Stimulated activated CD4-positive, alpha-beta T cell treated with anti-CD3 and anti-CD28 coated beads, TNF-alpha, amount 100 ng/mL, for 48 hours (primary cell): Measurements from ENCODE around the gene C8G.

Experiments used
- DNase-seq, 3 donors: peaks; one replicate each; pipeline ENCODE4 v3.0.0-alpha.2; 2020; ENCODE audit warnings: low read depth in 3 of 3

C8G gene

GRCh38 chr9:136953771-136954269 lies 8.8 kb downstream of the C8G start:
- DNase-seq = no peak

GRCh38 chr9:136954270-136955083 lies 9.4 kb downstream of the C8G start:
- no peak for DNase-seq

GRCh38 chr9:136955202-136955942 lies 10.3 kb downstream of the C8G start:
- DNase-seq = no peak

- no peak for DNase-seq
These were observed 10.9 kb downstream of the C8G start for GRCh38 chr9:136955943-136956335.

- DNase-seq = no peak
These were observed 11.6 kb downstream of the C8G start for GRCh38 chr9:136956604-136957003.

GRCh38 chr9:136957461-136957860 lies 12.4 kb downstream of the C8G start:
- no peak for DNase-seq

GRCh38 chr9:136957901-136958300 lies 12.9 kb downstream of the C8G start:
- no peak for DNase-seq

- no peak for DNase-seq
These were observed 13.4 kb downstream of the C8G start for GRCh38 chr9:136958473-136958872.

GRCh38 chr9:136958898-136959850 lies 14.1 kb downstream of the C8G start:
- no peak for DNase-seq

GRCh38 chr9:136960212-136960937 lies 15.3 kb downstream of the C8G start:
- no peak for DNase-seq

- DNase-seq = no peak
These were observed 15.9 kb downstream of the C8G start for GRCh38 chr9:136960938-136961275.

GRCh38 chr9:136961279-136962065 lies 16.4 kb downstream of the C8G start:
- no peak for DNase-seq

GRCh38 chr9:136962163-136962562 lies 17.1 kb downstream of the C8G start:
- DNase-seq = no peak

- DNase-seq = no peak
These were observed 17.7 kb downstream of the C8G start for GRCh38 chr9:136962701-136963248.

- no peak for DNase-seq
These were observed 18.3 kb downstream of the C8G start for GRCh38 chr9:136963341-136963740.

GRCh38 chr9:136963751-136964150 lies 18.7 kb downstream of the C8G start:
- no peak for DNase-seq

- no peak for DNase-seq
These were observed 19.2 kb downstream of the C8G start for GRCh38 chr9:136964171-136964689.

GRCh38 chr9:136964833-136965422 lies 19.9 kb downstream of the C8G start:
- DNase-seq = no peak

GRCh38 chr9:136965771-136966484 lies 20.9 kb downstream of the C8G start:
- DNase-seq = no peak
